DOHH2 (cell line): ENCODE measurements around the gene SEL1L3.

Source experiments
- CTCF ChIP-seq: fragments of 200-600 bp; sonication (generic); IDR thresholded peaks from one replicate; pipeline ENCODE4 v1.5.1; 2014; ENCODE audit warnings: antibody characterized with exemption, mild to moderate bottlenecking, low read depth, low read length; ENCODE audit not compliant: poor library complexity, severe bottlenecking
- EZH2phosphoT487 ChIP-seq: fragments of 200-600 bp; sonication (generic); IDR thresholded peaks from 2 replicates; pipeline ENCODE4 v1.6.1; 2017; ENCODE audit warnings: borderline replicate concordance, mild to moderate bottlenecking, antibody characterized with exemption, low read length, moderate library complexity, mixed read lengths

GRCh38 chr4:25779021-25779420 lies 83.8 kb downstream of the SEL1L3 start:
- TF ChIP-seq CTCF (no peak), EZH2phosphoT487 (no peak)
